Activated CD8-positive, alpha-beta memory T cell treated with anti-CD3 and anti-CD28 coated beads, Interleukin-2, amount 50 U/mL, for 1 hour (primary cell): Measurements from ENCODE around the gene RASSF1.
"Not testable (repeated sequence)": the region's sequence is repeated elsewhere in the genome, so short reads cannot be mapped to it uniquely, and the experiment has no call there.

Source experiments
- DNase-seq: peaks from one replicate; pipeline ENCODE4 v3.0.0-alpha.2; 2020; ENCODE audit errors: extremely low read depth

RASSF1 gene

DNA sequence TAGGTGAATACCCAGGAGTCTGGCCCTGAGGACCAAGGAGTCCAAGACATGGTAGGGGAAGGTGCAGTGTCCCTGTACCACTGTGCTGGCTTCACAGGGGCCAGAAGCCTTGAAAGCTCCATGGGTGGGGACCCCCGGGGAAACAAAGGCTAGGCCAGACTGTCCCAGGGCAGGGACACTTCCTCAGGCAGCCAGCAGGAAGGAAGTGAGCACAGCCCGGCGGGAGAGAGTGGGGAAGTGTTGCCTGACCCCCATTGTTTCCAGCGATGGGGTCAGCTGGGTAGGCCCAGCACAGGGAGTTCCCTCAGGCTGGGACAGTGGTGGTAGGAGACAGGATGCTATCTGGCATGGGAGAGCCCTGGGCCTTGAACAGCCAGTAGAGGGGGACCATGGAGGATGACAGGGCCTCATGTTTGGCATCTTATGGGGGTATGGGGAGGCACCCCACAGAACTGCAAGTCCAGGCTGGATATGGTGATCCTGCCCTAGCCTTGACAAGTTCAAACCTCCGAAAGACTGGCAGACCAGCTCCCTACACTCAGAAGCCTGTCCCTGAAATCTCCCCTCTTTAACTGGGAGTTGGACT, 16.9 kb downstream of the RASSF1 start:
- DNase-seq, result no peak

DNA sequence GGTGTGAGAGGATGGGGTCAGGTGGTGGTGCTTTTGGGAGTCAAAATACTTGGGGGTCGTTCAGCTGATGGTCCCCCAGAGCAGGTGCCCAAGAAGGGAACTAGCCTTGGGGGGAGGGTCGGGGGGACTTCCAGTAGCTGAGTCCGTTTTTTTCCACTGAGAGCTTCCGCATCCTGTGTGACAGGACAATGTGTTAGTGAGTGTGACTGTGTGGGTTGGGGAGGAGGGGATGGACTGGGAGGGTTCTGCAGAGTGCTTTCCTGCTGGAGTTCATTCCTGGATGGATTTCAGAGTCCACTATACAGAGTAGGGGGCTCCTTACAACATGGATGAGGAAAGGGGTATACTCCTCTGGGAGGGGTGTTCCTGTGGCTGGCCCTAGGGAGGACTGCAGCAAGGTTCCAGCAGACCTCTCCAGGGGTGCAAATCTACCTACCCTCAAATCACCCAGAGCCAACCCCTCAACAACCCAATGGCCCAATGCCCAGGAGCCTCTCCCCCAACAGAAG, 17.5 kb downstream of the RASSF1 start:
- DNase-seq, result no peak

DNA sequence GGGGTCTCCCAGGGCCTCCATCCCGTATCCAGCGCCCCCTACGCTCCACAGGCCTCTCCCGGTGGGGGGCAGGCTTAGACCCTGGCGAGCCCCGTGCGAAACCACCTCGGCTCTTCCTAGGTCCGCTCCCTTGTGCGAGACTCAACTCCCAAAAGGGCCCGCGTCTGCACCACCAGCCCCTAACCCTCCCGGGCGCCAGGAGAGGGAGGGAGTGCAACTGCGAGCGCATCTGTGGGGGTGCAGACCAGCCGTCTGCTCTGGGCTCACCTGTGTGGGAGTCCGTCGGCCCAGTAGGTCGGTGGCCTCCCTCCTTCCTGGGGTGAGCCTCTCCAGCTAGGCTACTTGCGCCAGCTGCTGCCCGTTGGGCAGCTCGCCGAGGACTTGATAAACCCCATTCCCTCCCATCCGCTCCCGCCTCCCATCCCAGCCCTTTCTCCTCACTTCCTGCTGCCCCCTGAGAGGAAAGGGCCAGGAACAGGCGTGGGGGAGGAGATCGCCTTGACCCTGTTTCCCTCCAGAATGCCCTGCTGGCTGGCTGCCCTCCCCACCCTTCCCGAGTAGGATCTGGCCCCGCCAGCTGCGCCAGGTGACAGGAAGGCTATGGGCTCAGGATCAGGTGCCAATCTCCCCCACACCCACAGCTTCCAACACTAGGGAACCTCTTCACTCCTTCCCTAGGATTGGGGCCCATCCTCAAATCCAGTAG, 18.1 kb downstream of the RASSF1 start, which contains the start of gene HYAL2:
TSS of gene HYAL2 (minus strand) at position 360 of the 706 bp plus-strand sequence. CDS start 2,256 bp downstream, outside the sequence.
- no peak for DNase-seq

DNA sequence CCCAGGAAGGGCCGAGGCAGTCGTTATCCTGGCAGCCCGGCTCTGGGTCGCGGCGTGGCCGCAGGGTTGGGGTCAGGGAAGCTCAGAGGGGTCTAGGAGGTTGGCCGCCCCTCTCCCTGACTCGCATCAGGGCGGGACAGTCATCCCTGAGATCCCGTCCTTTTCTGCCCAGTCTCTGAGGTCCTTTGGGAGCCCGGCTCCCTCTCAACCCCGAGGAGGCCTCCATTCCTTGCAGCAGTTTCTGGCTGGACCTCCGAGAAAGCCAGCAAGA, 18.6 kb downstream of the RASSF1 start:
- no peak for DNase-seq

DNA sequence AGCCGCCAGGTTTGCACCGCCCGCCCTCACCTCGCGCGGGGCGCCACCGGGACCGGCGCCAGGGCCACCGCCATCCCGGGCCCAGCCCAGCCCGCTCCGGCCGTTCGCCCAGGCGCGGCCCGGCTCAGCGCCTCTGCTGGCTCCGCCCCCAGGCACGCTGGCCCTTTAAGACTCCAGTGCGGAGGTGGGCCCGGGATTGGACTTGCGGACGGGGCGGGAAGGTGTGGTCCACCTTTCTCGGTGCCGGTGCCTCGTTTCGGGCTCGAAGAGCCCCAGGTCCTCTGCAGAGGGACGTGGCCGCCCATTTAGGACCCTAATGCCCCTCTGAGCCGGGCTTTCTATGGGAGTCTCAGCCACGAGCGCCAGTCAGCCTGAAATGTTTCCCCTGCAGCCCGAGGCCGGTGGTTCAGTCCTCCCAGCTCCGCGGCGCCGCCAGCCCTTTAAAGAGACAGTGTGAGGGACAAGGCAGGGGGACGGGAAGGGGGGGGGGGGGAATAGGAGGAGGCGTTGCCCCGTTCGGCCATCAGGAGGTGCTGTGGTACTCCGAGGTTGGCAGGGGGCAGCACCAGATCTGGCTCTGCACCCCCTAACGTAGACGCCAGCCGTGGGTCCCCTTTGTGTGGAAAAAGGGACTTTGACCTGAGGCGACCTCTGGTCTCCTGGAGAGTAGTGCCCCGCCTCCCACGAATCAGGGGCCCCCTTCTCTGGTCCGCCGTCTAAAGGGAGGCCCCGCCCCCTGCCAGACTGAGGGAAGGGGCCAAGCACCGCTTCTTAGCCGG, 19.1 kb downstream of the RASSF1 start:
- DNase-seq, result no peak

DNA sequence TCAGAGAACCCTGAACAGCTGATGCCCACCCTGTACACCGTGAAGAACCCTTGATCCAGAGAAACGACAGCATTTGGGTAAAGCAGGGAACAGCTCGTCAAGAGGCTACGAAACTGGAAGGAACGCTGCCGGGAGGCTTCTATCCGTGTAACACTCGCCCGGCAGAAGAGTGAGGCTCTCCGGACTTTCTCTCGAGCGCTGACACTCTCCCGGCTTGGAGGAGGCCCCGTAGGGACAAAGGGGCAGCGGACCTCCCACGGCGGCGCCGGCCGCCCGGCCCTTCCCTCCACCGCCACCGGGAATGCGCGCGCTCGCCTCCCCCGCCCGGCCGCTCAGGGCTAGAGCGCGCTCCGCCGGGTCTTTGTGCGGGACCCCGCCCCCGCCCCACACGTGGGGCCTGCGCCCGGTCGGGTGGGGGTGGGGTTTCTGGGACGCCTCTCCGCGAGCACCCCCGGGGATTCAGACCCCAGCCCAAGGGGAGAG, 19.7 kb downstream of the RASSF1 start:
- no peak for DNase-seq

DNA sequence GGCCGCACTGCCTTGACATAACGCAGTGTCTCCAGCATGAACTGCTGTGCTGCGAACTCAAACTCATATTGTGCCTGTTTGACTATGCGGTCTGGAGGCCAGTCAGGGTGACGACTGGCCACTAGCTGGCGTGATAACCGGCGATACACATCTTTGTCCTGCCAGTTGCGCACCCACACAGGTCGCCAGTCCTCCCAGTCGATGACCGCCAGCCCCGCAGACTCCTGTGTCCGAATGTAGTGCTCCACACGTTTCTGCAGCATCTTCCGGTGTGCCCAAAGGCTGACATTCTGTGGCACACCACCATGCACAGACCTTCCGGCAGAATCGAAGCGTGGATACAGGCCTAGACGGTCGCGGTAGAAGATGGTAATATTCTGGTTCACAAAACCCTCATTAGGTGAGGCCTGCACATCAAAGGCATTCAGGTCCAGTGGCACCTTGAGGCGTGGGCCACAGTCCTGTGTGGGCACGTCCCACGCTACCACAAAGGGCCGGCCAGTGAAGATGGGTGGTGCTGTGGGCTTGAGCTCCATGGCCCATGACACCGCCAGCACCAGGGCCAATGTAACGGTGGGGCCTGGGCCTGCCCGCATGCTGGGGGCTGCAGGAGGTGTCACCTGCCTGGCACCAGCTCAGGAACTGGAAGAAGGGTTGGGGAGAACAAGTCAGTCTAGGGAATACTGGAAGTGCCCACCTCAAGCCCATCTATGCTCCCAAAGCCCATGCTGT, 20.6 kb downstream of the RASSF1 start:
- no peak for DNase-seq

DNA sequence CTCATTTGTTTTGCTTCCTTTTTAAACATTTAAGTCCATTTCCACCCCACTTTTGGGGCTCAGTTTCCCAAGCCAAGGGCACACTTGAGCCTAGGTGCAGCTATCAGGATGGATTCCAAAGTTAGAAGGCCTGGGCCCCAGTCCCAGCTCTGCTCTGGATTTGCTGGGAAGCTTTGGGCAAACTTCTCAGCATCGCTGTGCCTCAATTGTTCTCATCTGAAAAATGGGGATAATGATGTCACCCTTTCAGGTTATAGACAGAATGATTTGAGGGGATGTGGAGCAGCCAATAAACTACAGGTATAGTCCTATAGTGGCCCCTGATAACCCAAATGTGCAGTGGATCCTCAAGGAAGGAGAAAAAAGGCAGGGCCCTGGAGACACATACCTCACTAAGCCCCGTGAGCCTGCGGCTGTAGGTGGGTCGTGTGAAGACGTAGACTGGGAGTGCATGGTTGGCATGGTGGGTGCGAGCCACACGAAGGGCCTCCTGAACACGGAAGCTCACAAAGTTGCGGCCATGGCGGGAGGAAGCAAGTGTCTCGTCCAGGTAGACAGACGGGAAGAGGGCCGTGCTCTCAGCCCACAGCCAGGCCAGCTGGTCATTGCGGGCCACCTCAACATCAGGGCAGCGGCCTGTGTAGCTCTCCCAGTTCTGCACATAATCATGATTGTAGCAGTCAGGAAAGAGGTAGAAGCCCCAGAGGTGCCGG, 21.3 kb downstream of the RASSF1 start:
- DNase-seq, result no peak

DNA sequence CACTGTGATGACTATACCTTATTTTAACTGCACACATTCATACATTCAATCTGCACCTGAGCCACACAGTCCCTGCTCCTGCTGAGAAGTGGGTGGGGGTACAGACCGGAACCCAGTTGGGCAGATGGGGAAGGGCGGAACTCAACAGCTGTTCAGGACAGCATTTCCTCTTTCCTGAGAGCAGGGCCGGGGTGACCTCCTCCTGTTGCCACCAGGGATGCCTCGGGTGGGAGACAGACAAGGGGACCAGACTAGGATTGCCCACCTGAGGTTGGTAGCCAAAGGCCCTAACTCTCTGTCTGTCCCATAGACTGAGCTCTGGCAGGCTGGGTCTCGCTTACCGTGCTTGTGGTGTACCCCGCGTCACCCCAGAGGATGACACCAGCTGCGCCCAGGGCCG, 22.0 kb downstream of the RASSF1 start:
- DNase-seq, result no peak

DNA sequence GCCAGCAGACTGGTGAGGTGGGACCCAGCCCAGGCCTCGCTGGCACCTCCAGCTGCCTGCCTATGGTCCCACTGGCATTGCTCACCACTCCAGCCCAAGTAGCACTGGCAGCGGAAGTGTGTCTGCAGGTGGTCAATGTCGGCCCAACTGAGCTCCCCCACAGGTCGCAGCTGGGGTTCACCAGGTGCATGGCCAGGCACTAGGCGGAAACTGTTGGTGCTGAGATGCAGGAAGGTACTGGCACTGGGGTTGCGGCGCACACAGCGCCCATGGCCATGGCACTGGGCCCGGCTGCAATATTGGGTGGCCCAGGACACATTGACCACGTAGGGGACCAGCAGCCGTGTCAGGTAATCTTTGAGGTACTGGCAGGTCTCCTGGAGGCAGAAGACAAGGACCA, 22.5 kb downstream of the RASSF1 start:
- DNase-seq, result no peak

DNA sequence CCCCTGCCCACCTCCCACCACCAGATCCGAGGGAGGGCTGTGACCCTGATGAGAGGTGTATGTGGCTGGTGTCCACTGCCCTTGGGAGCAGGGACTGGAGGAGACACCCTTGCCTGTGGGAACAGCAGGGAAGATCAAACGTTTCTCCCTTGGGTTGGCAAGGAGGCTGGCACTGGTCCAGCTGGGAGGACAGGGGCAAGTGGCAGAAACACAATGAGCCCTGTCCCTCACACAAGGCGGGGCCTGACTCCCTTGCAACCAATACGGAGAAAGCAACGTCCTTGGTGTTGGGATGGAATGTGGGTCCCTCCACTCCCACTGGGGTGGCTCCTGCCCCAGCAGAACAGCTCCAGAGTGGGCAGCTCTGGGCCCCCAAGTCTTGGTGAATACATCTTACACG, 23.3 kb downstream of the RASSF1 start:
- DNase-seq, result no peak

DNA sequence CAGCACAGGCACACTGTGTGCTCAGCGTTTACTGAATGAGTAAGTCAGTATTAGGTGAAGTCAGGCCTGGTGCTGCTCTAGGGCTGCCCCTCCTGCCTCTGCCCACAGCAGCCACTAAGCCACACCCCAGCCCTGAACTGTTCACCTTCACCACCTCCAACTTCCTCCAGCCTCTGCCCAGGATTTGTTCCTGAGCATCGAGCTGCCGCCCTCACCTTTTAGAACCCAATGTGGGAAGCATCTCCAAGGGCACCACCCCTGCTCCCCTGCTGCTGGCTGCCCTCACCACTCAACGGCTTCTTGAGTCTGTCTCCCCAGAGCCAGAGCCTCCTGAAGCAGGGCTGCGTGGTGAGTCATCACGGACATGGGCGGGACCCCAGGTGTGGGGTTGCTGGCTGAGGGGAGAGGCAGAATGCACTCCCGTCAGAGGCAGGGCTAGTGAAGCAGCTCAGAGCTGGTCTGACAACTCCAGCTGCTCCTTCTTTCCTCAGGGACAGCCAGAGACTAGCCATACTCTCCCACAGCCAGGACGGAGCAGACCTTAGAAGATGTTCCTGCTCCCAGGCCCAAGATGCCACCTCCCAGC, 23.9 kb downstream of the RASSF1 start:
- no peak for DNase-seq

DNA sequence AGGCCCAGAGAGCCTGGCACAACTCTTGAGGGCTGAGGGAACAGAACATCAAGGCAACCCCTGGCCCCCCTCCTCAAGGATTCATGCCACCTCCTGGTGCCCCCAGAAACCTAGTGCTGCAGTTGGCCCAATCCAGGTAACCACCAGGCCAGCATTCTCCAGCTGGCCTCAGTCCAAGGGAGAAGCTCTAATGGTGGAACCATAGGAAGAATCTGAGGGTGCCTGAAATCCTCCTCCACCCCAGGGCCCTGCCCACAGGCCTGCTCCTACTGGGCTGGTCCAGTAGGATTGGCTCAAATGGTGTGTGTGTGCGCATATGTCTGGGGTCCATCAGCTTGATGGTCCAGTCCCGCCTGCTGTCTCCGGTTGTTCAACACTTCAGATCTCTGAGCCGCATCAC, 25.8 kb downstream of the RASSF1 start:
- DNase-seq, result no peak

DNA sequence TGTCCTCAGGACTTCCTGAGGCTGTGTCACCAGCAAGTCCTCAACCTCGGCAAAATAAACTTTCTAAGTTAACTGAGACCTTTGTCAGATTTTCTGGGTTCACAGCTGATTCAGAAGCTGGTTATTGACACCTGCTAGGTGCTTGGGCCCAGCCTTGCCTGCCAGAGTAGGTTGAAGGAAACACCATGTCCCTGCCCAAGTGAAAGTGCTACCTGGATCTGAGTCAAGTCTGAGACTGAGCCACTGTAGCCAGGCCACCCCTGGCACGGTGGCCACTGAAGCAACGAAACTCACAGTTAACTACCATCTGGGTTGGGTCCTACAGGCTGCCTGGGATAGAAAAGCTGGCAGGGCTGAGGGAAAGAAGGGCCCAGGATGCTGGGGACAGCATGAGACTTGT, 26.3 kb downstream of the RASSF1 start:
- DNase-seq, result no peak

DNA sequence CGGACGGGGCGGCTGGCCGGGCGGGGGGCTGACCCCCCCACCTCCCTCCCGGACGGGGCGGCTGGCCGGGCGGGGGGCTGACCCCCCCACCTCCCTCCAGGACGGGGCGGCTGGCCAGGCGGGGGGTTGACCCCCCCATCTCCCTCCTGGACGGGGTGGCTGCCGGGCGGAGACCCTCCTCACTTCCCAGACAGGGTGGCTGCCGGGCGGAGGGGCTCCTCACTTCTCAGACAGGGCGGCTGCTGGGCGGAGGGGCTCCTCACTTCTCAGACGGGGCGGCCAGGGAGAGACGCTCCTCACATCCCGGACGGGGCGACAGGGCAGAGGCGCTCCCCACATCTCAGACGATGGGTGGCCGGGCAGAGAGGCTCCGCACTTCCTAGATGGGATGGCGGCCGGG, 28.6 kb downstream of the RASSF1 start:
- not testable (repeated sequence) for DNase-seq

DNA sequence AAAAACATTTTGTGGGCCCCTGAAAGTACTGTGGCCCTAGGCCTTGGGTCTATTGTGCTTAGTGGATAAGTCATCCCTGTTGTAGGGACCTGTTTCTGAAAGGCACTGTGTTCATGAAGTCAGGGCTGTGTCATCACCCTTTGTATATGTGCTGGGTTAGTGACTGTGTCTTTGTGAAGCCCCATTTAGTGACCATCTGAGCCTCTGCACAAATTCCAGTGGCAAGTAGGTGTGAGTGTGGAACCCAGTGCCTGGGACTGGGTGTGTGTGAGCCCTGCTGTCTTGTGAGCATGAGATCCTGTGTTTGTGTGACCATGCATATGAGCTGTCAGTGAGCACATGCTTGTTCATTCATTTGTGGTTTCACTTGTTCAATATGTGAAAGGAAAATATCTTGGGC, 36.0 kb downstream of the RASSF1 start:
- DNase-seq, result no peak

DNA sequence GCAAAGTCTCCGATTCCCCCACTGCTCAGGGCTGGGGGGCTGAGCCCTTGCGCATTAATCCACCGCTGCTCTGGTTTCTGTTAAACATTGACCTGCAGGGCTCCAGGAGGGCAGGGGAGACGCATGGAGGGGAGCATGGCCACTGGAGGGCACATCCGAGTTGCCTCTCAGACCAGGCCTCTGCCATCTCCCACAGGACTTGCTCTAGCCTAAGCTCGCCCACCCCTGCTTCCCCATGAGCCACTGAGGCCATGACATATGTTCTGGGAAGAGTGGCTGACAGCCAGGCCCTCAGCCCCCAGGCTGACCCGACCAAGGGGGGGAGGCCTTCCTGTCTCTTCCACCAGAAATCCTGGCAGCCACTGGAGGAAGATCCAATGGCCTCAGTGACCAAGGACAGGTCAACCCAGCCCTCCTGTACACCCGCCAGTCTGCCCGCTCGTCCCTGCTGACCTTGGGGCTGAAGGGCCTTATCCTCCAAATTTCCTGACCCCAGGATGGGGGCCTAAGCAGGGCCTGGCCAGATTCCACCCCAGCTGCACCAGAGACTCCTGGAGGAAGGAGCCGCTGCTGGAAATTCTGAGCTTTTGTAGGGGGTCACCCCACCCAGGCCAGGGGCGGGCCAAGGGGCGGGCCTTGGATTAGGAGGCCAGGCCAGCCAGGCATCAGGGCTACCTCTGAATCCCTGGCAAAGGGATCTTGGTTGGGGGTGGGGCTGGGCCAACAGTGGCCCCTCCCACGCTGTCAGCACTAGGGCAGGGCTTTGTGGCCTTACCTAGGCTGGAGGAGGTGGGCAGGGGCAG, 37.4 kb downstream of the RASSF1 start, which contains the start of gene HYAL1:
TSS of gene HYAL1 (minus strand) at position 562 of the 803 bp plus-strand sequence. CDS start 618 bp downstream, outside the sequence.
- DNase-seq, result no peak

DNA sequence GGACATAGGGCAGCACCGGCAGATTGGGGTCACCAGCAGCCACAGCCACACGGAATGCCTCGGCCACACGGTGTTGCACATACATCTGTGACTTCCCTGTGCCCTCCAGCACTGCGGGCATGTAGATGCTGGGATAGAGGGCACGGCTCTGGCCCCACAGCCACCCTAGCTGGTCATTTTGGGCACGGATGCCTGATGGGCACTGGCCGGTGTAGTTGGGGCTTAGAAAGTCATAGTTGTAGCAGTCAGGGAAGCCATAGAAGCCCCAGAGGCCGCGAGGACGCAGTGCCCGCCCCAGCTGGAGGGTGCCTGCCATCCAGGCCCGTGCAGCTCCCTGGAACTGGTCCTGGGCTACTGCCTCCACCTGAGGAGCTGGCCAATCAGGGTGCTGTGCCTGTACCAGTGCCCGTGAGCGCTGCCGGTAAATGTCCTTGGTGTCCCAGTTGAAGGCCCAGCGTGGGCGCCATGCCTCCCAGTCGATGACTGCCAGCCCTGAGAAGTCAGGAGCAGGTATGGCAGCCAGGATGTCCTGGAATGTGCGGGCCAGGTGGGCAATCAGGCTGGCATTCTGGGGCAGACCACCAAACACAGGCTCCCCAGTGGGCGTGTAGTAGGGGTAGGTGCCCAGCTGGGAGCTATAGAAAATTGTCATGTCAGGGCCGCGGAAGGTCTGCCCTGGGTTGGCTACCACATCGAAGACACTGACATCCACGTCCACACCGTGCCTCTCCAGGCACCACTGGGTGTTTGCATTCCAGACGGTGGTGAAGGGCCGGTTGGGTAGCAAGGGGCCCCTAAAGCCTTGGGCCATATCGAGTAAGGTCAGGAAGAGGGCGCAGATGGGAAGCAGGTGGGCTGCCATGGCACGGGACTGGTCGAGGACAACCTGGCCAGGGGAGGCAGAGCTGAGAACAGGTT, 38.3 kb downstream of the RASSF1 start:
- DNase-seq, result no peak

DNA sequence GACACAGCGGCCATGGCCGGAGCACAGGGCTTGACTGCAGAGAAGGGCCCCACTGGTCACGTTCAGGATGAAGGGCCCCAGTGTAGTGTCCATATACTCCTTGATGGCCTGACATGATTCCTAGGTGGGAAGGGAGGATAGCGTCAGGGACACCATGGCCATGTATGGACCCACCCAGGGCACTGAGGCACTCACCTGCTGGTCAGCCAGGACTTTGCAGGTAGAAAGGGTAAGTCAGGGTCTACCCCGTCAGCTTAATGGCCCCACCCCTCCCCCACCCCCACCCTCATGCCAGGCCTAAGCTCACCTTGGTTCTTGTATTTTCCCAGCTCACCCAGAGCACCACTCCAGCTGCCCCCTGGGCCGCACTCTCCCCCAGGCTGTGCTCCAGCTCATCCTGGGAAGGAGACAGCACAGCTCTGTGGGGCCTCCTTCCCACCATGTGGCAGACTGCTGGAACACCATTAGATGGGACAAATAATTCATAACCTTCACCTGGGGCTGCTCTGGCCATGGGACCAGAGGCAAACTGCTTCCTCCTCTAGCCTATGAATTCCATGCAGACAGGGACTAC, 39.9 kb downstream of the RASSF1 start:
- DNase-seq, result no peak
